Lower leg skin (tissue), 4 donors: ENCODE results near the gene ATP8B4. TPM values are rescaled to one million over a fixed set of nuclear protein-coding genes. Genes with fewer than 3 reads are reported as not detected.

Experiments used
- DNase-seq, 2 donors: peaks; one replicate each; pipeline ENCODE4 v3.0.0-alpha.2; 2019; ENCODE audit warnings: low spot score in 2 of 2
- H3K4me3 ChIP-seq: fragments of 200-600 bp; sonication (generic); 2 replicates; pipeline ENCODE4 v1.5.1; 2017; ENCODE audit warnings: mild to moderate bottlenecking, low read depth; ENCODE audit not compliant: poor library complexity, severe bottlenecking
- CTCF ChIP-seq, 3 donors: fragments of 450-650 bp; IDR thresholded peaks; one replicate each; pipeline ENCODE4 v1.5.1; 2016; ENCODE audit warnings: antibody characterized with exemption in 3 of 3, mild to moderate bottlenecking in 3 of 3, moderate library complexity in 2 of 3
- POLR2A ChIP-seq, 2 donors: fragments of 450-650 bp; IDR thresholded peaks; one replicate each; pipeline ENCODE4 v1.6.1; 2016 to 2017; ENCODE audit warnings: antibody characterized with exemption in 2 of 2, mild to moderate bottlenecking in 1 of 2, moderate library complexity in 1 of 2
- WGBS, 2 donors: methylation state at CpG; one replicate each; pipeline ENCODE4 v1.1.5; 2018; 5-methylcytosine and 5-hydroxymethylcytosine counted together
- intact Hi-C: fragments of 100-400 bp; cut with DNase I; formaldehyde crosslinking; loops from one replicate; pipeline ENCODE4 v1.15.0; 2023; ENCODE audit warnings: low total_unique reads
- total RNA-seq, 4 donors: library from RNA; depleted of rRNA; stranded (reverse); fragments of >200 nt; gene quantifications; one replicate each; pipeline ENCODE4 v1.1.0, GENCODE V29; 2016

ATP8B4 gene
- total RNA-seq, 4 donors from 2014 or later = 1.9 to 6.3 (median 2.9) TPM

GRCh38 chr15:49868348-49868747 lies 250.7 kb downstream of the ATP8B4 start:
- intact Hi-C loops = no loop called here
- DNase-seq = no peak

DNA sequence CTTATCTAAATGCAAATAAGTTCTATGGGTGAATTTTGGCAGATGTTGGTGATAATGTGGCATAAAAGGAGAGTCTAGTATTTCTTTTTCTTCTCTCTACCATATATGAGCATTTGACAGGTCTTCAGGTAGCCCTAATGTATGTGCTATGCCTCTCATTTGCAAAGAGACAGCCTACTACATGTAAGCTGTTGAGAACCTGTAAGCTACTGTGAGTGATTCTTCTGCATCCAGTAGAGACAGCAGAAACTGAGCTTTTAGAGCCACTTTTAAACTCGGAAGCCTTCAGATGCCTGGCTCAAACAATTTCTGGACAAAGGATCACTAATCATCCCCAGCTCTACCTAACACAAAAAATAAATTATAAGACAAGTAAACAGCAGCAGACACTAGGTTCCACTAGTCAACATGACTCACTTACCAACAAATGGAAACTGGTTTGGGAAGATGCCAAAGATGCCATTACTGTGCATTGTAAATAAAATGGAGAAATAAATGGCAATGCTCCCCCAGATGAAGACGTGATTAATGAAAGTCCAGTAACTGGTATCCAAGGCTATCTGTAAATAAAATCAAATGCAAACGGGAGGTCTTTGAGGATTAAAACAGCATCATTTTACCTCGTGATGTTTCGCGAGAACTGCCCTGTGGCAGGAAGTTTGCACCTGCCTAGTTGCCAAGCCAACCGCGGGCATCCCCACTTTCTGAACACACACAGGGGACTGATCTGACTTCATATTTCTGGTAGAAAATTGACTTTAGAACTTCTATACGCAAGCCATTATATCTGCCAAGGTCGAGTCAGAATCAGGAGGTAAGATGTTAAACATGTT lies 252.9 kb downstream of the ATP8B4 start:
- DNase-seq = no peak
- intact Hi-C loops = no loop called here
- no peak overlapping the region for H3K4me3 ChIP-seq
- 86 to 94% methylated on average over 10 of the region's 10 CpGs for WGBS, 2 donors
- no peak for TF ChIP-seq CTCF (IDR thresholded peaks at IDR 0.05)
- TF ChIP-seq POLR2A (IDR thresholded peaks at IDR 0.05) = no peak

More at GRCh38 chr15:49868348-49868747, 250.7 kb downstream of the ATP8B4 start:
- TF ChIP-seq POLR2A (IDR thresholded peaks at IDR 0.05) (no peak), CTCF (IDR thresholded peaks at IDR 0.05) (no peak)
- H3K4me3 ChIP-seq = no peak overlapping the region

DNA sequence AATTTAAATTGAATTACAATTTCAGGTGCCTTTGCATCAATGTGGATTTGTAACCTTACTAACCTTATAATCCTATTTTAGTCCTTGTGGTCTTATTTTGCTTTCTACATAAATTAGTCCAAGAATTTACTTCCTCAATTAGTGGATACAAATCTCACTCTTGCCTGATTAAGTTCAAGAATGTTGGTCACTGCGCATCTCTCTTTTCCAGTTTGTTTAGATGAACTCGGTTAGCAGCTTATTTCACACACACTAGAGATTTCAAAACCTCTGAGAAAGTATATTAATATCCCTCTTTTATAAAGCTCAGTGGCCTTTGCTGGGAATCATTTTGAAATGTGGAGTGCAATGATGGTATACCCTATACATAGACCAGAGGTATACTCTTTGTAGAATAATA lies 254.8 kb downstream of the ATP8B4 start:
- no peak for DNase-seq
- H3K4me3 ChIP-seq = no peak overlapping the region
- 61 to 72% methylated on average over 2 of the region's 2 CpGs for WGBS, 2 donors
- no peak for TF ChIP-seq CTCF (IDR thresholded peaks at IDR 0.05)
- TF ChIP-seq POLR2A (IDR thresholded peaks at IDR 0.05) = no peak
- intact Hi-C loops = no loop called here

GRCh38 chr15:49863431-49864224 lies 255.4 kb downstream of the ATP8B4 start:
- no peak overlapping the region for H3K4me3 ChIP-seq
- intact Hi-C loops = no loop called here
- TF ChIP-seq POLR2A (IDR thresholded peaks at IDR 0.05) (no peak), CTCF (IDR thresholded peaks at IDR 0.05) (no peak)
- DNase-seq = no peak
- WGBS, 2 donors = 23 to 32% methylated on average over 3 of the region's 3 CpGs

- WGBS, 2 donors = 50 to 56% methylated on average over 8 of the region's 8 CpGs
- intact Hi-C loops = no loop called here
- DNase-seq = no peak
- no peak overlapping the region for H3K4me3 ChIP-seq
- no peak for TF ChIP-seq CTCF (IDR thresholded peaks at IDR 0.05)
- TF ChIP-seq POLR2A (IDR thresholded peaks at IDR 0.05) = no peak
These were observed 258.9 kb downstream of the ATP8B4 start for GRCh38 chr15:49860101-49860500.
